Astrocyte of the cerebellum (primary cell): ENCODE measurements around the gene ARPC3.
"Not testable (repeated sequence)": the region's sequence is repeated elsewhere in the genome, so short reads cannot be mapped to it uniquely, and the experiment has no call there.

Experiments
- DNase-seq: peaks from one replicate; pipeline ENCODE4 v3.0.0-alpha.2; 2011; ENCODE audit warnings: low read depth
- H3K4me3 ChIP-seq: 2 replicates; pipeline ENCODE4 v1.5.1; 2011; ENCODE audit warnings: mild to moderate bottlenecking, low read depth, low read length, moderate library complexity
- in situ Hi-C: cut with HindIII; loops from 2 replicates; pipeline ENCODE4 v1.10.0; 2017; ENCODE audit warnings: low sequenced_read_pairs
- TF ChIP-seq, protein P1 (sequence below): IDR thresholded peaks from 2 replicates; pipeline ENCODE4 v1.5.1; 2012; ENCODE audit warnings: low read length, low read depth, moderate library complexity, mild to moderate bottlenecking; ENCODE audit errors: missing control alignments

ARPC3 gene

DNA sequence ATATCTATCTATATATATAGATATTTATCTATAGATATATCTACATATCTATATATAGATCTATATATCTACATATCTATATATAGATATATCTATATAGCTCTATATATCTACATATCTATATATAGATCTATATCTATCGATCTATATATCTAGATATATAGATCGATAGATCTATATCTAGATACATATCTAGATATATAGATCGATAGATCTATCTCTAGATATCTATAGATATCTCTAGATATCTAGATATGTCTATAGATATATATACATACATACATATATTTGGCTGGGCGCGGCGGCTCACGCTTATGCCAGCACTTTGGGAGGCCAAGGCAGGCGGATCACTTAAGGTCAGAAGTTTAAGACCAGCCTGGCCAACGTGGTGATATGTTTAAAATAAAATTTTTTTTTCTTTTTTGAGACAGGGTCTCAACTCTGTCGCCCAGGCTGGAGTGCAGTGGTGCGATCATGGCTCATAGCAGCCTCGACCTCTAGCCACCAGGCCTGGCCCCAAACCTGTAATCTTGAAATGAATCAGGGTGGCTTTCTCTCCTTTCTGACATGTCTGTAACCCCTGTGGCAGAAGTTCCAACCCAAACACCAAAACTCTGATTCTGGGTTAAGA lies 18.1 kb downstream of the ARPC3 start:
- in situ Hi-C loops: no loop called here
- no peak for DNase-seq
- H3K4me3 ChIP-seq: peak overlapping the region; percentile 39
- TF ChIP-seq, protein P1, sequence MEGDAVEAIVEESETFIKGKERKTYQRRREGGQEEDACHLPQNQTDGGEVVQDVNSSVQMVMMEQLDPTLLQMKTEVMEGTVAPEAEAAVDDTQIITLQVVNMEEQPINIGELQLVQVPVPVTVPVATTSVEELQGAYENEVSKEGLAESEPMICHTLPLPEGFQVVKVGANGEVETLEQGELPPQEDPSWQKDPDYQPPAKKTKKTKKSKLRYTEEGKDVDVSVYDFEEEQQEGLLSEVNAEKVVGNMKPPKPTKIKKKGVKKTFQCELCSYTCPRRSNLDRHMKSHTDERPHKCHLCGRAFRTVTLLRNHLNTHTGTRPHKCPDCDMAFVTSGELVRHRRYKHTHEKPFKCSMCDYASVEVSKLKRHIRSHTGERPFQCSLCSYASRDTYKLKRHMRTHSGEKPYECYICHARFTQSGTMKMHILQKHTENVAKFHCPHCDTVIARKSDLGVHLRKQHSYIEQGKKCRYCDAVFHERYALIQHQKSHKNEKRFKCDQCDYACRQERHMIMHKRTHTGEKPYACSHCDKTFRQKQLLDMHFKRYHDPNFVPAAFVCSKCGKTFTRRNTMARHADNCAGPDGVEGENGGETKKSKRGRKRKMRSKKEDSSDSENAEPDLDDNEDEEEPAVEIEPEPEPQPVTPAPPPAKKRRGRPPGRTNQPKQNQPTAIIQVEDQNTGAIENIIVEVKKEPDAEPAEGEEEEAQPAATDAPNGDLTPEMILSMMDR: no peak

DNA sequence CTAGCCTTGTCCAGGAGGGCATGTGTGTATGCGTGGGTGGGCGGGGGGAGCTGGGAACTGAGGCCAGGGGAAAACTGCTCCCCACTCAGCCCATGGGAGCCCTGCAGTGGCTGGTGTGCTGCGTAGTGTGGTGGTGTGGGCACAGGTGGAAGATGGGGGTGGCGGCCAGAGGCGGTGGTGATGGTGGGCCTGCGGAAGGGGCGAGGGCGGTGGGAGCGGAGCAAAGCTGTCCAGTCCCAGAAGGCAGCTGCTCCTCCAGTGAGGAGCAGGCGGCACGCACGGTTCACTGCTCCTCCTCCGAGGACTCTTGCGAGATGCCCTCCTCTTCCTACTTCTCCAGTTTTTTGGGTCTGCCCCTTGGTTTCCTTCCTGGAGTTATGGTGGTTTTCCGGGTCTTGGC lies 20.5 kb downstream of the ARPC3 start:
- H3K4me3 ChIP-seq, in situ Hi-C loops, DNase-seq: not testable (repeated sequence)

DNA sequence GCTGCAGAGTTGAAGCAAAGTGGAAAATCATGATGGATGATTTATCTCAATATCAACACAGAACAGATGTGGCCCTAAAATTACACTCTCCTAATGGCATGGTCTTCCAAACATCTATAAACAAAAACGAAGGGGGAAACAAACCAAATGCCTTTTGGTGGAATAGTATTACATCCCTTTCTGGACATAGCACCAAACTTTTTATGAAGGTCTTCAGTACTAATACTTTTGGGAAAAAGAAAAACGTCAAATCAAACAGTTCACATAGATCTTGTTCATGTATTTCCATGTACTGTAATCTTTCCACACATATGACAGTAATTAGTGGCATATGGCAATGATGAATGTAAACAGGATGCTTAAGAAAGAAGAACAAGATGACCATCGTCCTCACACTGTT lies 23.7 kb downstream of the ARPC3 start:
- no peak for DNase-seq
- in situ Hi-C loops: no loop called here
- TF ChIP-seq, protein P1: no peak

DNA sequence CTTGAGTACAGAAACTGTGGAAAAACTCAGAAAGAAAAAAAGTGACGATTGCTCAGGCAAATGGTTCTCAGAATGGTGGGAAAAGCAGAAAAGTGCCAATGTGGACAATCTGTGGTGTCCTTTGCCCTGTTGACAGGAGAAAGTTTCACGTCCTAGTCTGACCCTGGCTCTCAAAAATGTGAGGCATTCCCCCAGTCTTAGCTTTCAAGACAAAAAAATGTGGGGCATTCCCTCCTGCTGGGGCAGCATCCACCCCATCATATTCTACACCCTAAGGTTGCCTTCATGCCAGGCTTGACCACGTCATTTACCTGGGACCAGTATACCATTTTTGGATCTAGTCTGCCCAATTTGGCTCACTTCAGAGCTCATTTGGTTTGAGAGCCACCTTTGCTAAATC lies 25.9 kb downstream of the ARPC3 start:
- H3K4me3 ChIP-seq: no peak overlapping the region
- TF ChIP-seq, protein P1: no peak
- in situ Hi-C loops: no loop called here
- DNase-seq: no peak

More for the DNA sequence above, 23.7 kb downstream of the ARPC3 start:
- no peak overlapping the region for H3K4me3 ChIP-seq

DNA sequence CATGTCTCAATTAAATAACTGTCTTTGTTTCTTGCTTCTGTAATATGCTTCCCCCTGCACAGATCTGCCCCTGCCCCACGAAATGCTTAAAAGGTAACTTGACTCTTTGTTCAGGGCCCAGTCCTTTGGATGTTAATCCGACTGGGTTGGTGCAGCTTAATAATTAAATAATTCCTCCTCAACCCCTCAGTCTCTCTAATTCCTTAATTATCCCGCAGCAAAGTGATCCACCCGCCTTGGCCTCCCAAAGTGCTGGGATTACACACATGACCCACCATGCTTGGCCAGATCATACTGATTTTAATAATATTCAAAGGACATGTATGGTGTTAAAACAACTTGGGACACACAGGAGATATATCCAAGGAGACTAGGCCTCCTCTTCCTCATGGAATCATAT lies 28.4 kb downstream of the ARPC3 start:
- TF ChIP-seq, protein P1: no peak
- in situ Hi-C loops: no loop called here
- H3K4me3 ChIP-seq: no peak overlapping the region
- no peak for DNase-seq

DNA sequence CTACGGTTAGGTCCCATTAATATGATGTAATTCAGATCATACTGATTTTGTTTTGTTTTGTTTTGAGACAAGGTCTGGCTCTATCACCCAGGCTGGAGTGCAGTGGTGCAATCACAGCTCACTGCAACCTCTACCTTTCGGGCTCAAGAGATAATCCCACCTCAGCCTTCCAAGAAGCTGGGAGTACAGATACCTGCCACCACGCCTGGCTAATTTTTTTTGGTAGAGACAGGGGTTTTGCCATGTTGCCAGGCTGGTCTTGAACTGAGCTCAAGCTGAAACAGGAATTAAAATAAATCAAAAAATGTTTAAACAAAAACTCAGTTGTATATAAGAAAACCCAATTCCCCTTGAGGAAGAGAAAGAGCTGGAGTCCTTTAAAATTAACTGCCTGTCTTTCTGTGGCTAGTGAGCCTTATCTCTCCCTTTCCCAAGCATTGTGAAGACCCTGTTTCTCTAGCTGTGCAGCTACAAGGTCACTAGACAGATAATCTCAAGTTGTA lies 28.9 kb downstream of the ARPC3 start:
- in situ Hi-C loops: no loop called here
- TF ChIP-seq, protein P1: no peak
- no peak for DNase-seq

DNA sequence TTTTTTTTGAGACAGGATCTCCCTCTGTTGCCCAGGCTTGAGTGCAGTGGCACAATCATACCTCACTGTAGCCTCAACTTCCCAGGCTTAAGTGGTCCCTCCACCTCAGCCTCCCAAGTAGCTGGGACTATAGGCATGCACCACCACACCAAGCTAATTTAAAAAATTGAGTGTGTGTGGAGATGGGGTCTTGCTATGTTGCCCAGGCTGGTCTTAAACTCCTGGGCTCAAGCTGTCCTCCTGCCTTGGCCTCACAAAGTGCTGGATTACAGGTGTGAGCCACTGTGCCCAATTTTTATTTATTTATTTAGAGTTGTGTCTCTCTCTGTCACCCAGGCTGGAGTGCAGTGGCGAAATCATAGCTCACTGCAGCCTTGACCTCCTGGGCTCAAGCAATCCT lies 29.5 kb downstream of the ARPC3 start:
- in situ Hi-C loops, DNase-seq, H3K4me3 ChIP-seq: not testable (repeated sequence)

More for the DNA sequence above, 28.9 kb downstream of the ARPC3 start:
- H3K4me3 ChIP-seq: no peak overlapping the region

DNA sequence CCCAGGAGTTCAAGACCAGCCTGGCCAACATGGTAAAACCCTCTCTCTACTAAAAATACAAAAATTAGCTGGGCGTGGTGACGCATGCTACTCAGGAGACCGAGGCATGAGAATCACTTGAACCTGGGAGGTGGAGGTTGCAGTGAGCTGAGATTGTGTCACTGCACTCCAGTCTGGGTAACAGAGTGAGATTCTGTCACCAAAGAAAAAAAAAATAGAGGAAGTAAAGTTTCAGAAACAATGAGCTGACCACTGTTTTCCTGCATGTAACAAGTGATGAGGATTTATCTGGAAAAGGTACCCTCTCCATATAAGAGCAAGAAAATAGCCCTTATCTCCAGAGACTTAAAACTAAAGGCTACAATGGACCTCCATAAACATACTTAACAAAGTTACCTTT lies 33.0 kb downstream of the ARPC3 start:
- H3K4me3 ChIP-seq, in situ Hi-C loops, DNase-seq: not testable (repeated sequence)

DNA sequence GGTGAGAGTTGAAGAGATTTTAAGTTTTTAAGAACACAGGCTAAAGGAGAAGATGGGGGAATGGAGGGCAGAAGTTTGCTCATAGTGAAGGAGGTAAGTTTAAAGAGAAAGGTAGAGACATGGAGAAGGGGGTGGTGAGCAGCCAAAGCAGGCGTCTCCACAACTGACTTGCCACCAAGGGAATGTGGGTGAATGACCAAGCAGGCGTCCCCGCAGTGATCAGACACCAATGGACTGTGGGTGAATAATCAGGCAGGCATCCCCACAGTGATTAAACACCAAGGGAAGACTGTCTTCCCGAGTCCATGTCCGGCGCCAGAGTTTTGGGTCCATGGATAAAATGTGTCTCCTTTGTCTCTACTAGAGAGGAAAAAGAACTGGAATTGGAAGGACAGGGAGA lies 40.1 kb downstream of the ARPC3 start:
- in situ Hi-C loops, H3K4me3 ChIP-seq, DNase-seq: not testable (repeated sequence)

DNA sequence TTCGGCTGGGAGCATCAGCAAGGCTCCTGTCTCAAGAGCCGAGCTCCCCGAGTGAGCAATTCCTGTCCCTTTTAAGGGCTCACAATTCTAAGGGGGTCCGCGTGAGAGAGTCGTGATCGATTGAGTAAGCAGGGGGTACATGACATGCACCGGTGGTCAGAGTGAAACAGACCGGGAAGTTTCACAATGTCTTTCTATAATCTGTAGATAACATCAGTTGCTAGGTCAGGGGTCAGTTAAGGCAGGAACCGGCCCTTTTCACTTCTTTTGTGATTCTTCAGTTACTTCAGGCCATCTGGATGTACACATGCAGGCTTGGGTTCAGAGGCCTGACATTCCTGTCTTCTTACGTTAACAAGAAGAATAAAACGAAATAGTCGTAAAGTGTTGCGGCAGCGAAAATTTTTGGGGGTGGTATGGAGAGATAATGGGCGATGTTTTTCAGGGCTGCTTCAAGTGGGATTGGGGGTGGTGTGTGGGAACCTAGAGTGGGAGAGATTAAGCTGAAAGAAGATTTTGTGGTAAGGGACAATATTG lies 44.9 kb downstream of the ARPC3 start:
- in situ Hi-C loops, DNase-seq: not testable (repeated sequence)

More for the DNA sequence above, 44.9 kb downstream of the ARPC3 start:
- H3K4me3 ChIP-seq: not testable (repeated sequence)
